ENCODE measurements around the gene BTK. TPM values are rescaled to one million over a fixed set of nuclear protein-coding genes. Genes with fewer than 3 reads are reported as not detected.

Gene BTK
- 0.09 and 0.35 TPM in 2 replicates for total RNA-seq (2021)
- long read RNA-seq, partial matches to known transcripts, result 0 of 2 reads
- long read RNA-seq, other reads (novel, unspliced or antisense), result 0 of 2 reads

GRCh38 chrX:101385795-101386541, at the start of gene BTK:
TSS of gene BTK (minus strand) at chrX:101386191. CDS start at chrX:101375284, 10,907 bp downstream.
- no peak within 1 kb of the TSS for H3K56ac ChIP-seq (ENCODE audit: insufficient read length, low read depth, low read length)
- no peak within 1 kb of the TSS for H3K23ac ChIP-seq (ENCODE audit: insufficient read length, low read depth, low read length)
- H3K14ac ChIP-seq (ENCODE audit: insufficient read depth, low read length), result no peak within 1 kb of the TSS
- no peak within 1 kb of the TSS for H3K27ac ChIP-seq (ENCODE audit: insufficient read length, low read depth, low read length)
- H2AK5ac ChIP-seq (ENCODE audit: insufficient read length, low read length), result no peak within 1 kb of the TSS
- no peaks in the 10 kb centered on the region for H3K23me2 ChIP-seq (ENCODE audit: insufficient read length, low read depth, low read length, poor library complexity, severe bottlenecking)
- H3K79me1 ChIP-seq (ENCODE audit: insufficient read depth, low read depth, low read length, poor library complexity, severe bottlenecking), result no peaks in the 10 kb centered on the region
- Mint-ChIP-seq H3K27me3 (ENCODE audit: low read depth) (no peaks in the 10 kb centered on the region; the same call in 1 of the 2 replicates), H3K9me3 (peaks cover 46 to 57% of the 10 kb centered on the region in 2 experiments), H3K27ac (no peak within 1 kb of the TSS), H3K4me3 (no peak within 1 kb of the TSS; a peak in 1 of 5 replicates), H3K4me1 (peaks cover 7 to 13% of the 10 kb centered on the region in 2 experiments), H3K36me3 (ENCODE audit: insufficient read depth in 1 of 3, low read depth in 3 of 3) (peaks cover 0 to 2% (median 1%) of the 10 kb centered on the region in 3 experiments; a peak in 5 of 7 replicates)
- H3K79me2 ChIP-seq (ENCODE audit: insufficient read depth, low read length), result no peaks in the 10 kb centered on the region
- WGBS (ENCODE audit: extremely low coverage, insufficient read length, low lambda C conversion rate), result no CpG with 5 or more reads among the region's 9 CpGs
- no peak within 1 kb of the TSS for H3K4ac ChIP-seq (ENCODE audit: low read depth, low read length)
- H4K20me1 ChIP-seq (ENCODE audit: control insufficient read depth, insufficient read depth, insufficient read length), result no peaks in the 10 kb centered on the region
- no peak within 1 kb of the TSS for H3T11ph ChIP-seq (ENCODE audit: low read length)
- no peak for DNase-seq
- H3K4me2 ChIP-seq (ENCODE audit: insufficient read depth, insufficient read length, low read length), result no peak within 1 kb of the TSS
- no peak within 1 kb of the TSS for H2AFZ ChIP-seq (ENCODE audit: low read length)
- no peak within 1 kb of the TSS for H4K91ac ChIP-seq (ENCODE audit: insufficient read length, low read depth, low read length)
- no peaks in the 10 kb centered on the region; the same call in 1 of the 2 replicates for H3K4me1 ChIP-seq (ENCODE audit: insufficient read depth, low read length)
- H2BK120ac ChIP-seq (ENCODE audit: low read depth, low read length, poor library complexity, severe bottlenecking), result no peak within 1 kb of the TSS
- H2BK5ac ChIP-seq (ENCODE audit: insufficient read length, low read length), result no peak within 1 kb of the TSS
- no peak within 1 kb of the TSS for H3K9ac ChIP-seq (ENCODE audit: extremely low read depth, insufficient read length, low read length)
- H2BK15ac ChIP-seq (ENCODE audit: low read depth, low read length), result no peak within 1 kb of the TSS
- TF ChIP-seq CTCF (conservative IDR thresholded peaks at IDR 0.05), result no peak
- no peak within 1 kb of the TSS for H4K8ac ChIP-seq (replicated peaks; ENCODE audit: insufficient read length, low read depth, low read length)
- H4K5ac ChIP-seq (ENCODE audit: insufficient read length, low read depth, low read length), result no peak within 1 kb of the TSS
- no peaks in the 10 kb centered on the region for H3K27me3 ChIP-seq (ENCODE audit: insufficient read depth, low read length)
- H3K18ac ChIP-seq (ENCODE audit: insufficient read length, low read depth, low read length), result no peak within 1 kb of the TSS
- H2BK12ac ChIP-seq (ENCODE audit: insufficient read length, low read depth, low read length), result no peak within 1 kb of the TSS
- H3K9me3 ChIP-seq (ENCODE audit: control insufficient read depth, low read depth, low read length), result peaks cover 40% of the 10 kb centered on the region
- H2BK20ac ChIP-seq (ENCODE audit: low read depth, low read length, poor library complexity, severe bottlenecking), result no peak within 1 kb of the TSS

All from H9 (cell line).